H9 (cell line): ENCODE data around the gene MED7. TPM values are rescaled to one million over a fixed set of nuclear protein-coding genes. Genes with fewer than 3 reads are reported as not detected.

Source experiments
- DNase-seq: peaks from one replicate; pipeline ENCODE4 v3.0.0-alpha.2; 2017
- H2AFZ ChIP-seq: one replicate; pipeline ENCODE4 v1.6.1; 2013; ENCODE audit warnings: mild to moderate bottlenecking, low read length, control low read depth, moderate library complexity
- H2AK5ac ChIP-seq: 2 replicates; pipeline ENCODE4 v1.6.1; 2013; ENCODE audit warnings: low read length, control low read depth, mixed read lengths; ENCODE audit not compliant: insufficient read length
- H2BK120ac ChIP-seq: one replicate; pipeline ENCODE4 v1.6.1; 2013; ENCODE audit warnings: low read depth, mild to moderate bottlenecking, low read length, control low read depth, inconsistent platforms; ENCODE audit not compliant: poor library complexity, severe bottlenecking
- H2BK12ac ChIP-seq: 2 replicates; pipeline ENCODE4 v1.6.1; 2013; ENCODE audit warnings: low read length, control low read depth, mixed read lengths, low read depth; ENCODE audit not compliant: insufficient read length
- H2BK15ac ChIP-seq: 2 replicates; pipeline ENCODE4 v1.6.1; 2013; ENCODE audit warnings: low read depth, low read length, control low read depth
- H2BK20ac ChIP-seq: one replicate; pipeline ENCODE4 v1.6.1; 2013; ENCODE audit warnings: low read depth, mild to moderate bottlenecking, low read length, control low read depth, inconsistent platforms; ENCODE audit not compliant: poor library complexity, severe bottlenecking
- H2BK5ac ChIP-seq: 2 replicates; pipeline ENCODE4 v1.6.1; 2013; ENCODE audit warnings: low read length, control low read depth, mixed read lengths; ENCODE audit not compliant: insufficient read length
- H3K14ac ChIP-seq: 2 replicates; pipeline ENCODE4 v1.6.1; 2013; ENCODE audit warnings: low read length, control low read depth; ENCODE audit not compliant: insufficient read depth
- H3K18ac ChIP-seq: 2 replicates; pipeline ENCODE4 v1.6.1; 2013; ENCODE audit warnings: low read depth, mild to moderate bottlenecking, mixed read lengths, low read length, control low read depth; ENCODE audit not compliant: insufficient read length
- H3K23ac ChIP-seq: 2 replicates; pipeline ENCODE4 v1.6.1; 2013; ENCODE audit warnings: low read length, control low read depth, mixed read lengths, low read depth; ENCODE audit not compliant: insufficient read length
- H3K23me2 ChIP-seq: 2 replicates; pipeline ENCODE4 v1.6.1; 2013; ENCODE audit warnings: low read depth, mild to moderate bottlenecking, mixed read lengths, low read length, control low read depth; ENCODE audit not compliant: insufficient read length, poor library complexity, severe bottlenecking
- H3K27ac ChIP-seq: 2 replicates; pipeline ENCODE4 v1.5.1; 2013; ENCODE audit warnings: low read length, control low read depth, mixed read lengths, low read depth; ENCODE audit not compliant: insufficient read length
- H3K27me3 ChIP-seq: 2 replicates; pipeline ENCODE4 v1.6.1; 2013; ENCODE audit warnings: low read length, control low read depth, inconsistent platforms; ENCODE audit not compliant: insufficient read depth
- H3K4ac ChIP-seq: 2 replicates; pipeline ENCODE4 v1.6.1; 2013; ENCODE audit warnings: low read depth, mild to moderate bottlenecking, control low read depth, inconsistent platforms, low read length, moderate library complexity
- H3K4me1 ChIP-seq: 2 replicates; pipeline ENCODE4 v1.6.1; 2013; ENCODE audit warnings: low read length, control low read depth, inconsistent platforms; ENCODE audit not compliant: insufficient read depth
- H3K4me2 ChIP-seq: 2 replicates; pipeline ENCODE4 v1.6.1; 2013; ENCODE audit warnings: low read length, control low read depth, mixed read lengths; ENCODE audit not compliant: insufficient read length, insufficient read depth
- H3K56ac ChIP-seq: 2 replicates; pipeline ENCODE4 v1.6.1; 2013; ENCODE audit warnings: low read depth, mild to moderate bottlenecking, mixed read lengths, low read length, control low read depth; ENCODE audit not compliant: insufficient read length
- H3K79me1 ChIP-seq: 2 replicates; pipeline ENCODE4 v1.6.1; 2013; ENCODE audit warnings: low read depth, mild to moderate bottlenecking, moderate library complexity, low read length, control low read depth, inconsistent platforms; ENCODE audit not compliant: insufficient read depth, poor library complexity, severe bottlenecking
- H3K79me2 ChIP-seq: 2 replicates; pipeline ENCODE4 v1.6.1; 2013; ENCODE audit warnings: low read length, control low read depth, inconsistent platforms; ENCODE audit not compliant: insufficient read depth
- H3K9ac ChIP-seq: 2 replicates; pipeline ENCODE4 v1.6.1; 2013; ENCODE audit warnings: low read length, control low read depth, mixed read lengths; ENCODE audit not compliant: insufficient read length; ENCODE audit errors: extremely low read depth
- H3K9me3 ChIP-seq: one replicate; pipeline ENCODE4 v1.6.1; 2013; ENCODE audit warnings: low read depth, low read length, inconsistent platforms; ENCODE audit not compliant: control insufficient read depth
- H3T11ph ChIP-seq: one replicate; pipeline ENCODE4 v1.6.1; 2013; ENCODE audit warnings: mild to moderate bottlenecking, low read length, control low read depth, inconsistent platforms
- H4K20me1 ChIP-seq: one replicate; pipeline ENCODE4 v1.6.1; 2013; ENCODE audit not compliant: control insufficient read depth, insufficient read length, insufficient read depth
- H4K5ac ChIP-seq: 2 replicates; pipeline ENCODE4 v1.6.1; 2013; ENCODE audit warnings: low read depth, mild to moderate bottlenecking, mixed read lengths, low read length, control low read depth; ENCODE audit not compliant: insufficient read length
- H4K8ac ChIP-seq: replicated peaks from 2 replicates; pipeline ENCODE4 v1.6.1; 2013; ENCODE audit warnings: low read length, control low read depth, mixed read lengths, low read depth; ENCODE audit not compliant: insufficient read length
- H4K91ac ChIP-seq: 2 replicates; pipeline ENCODE4 v1.6.1; 2013; ENCODE audit warnings: low read depth, mild to moderate bottlenecking, moderate library complexity, mixed read lengths, low read length, control low read depth; ENCODE audit not compliant: insufficient read length
- H3K27ac Mint-ChIP-seq, 3 experiments: 2 replicates in 2 of 3; 3 replicates in 1 of 3; pipeline ENCODE4 v1.8.0; 2020 to 2021; ENCODE audit warnings: mixed read lengths in 3 of 3, mild to moderate bottlenecking in 1 of 3, moderate library complexity in 1 of 3
- H3K27me3 Mint-ChIP-seq: 2 replicates; pipeline ENCODE4 v1.8.0; 2021; ENCODE audit warnings: low read depth, mild to moderate bottlenecking, moderate library complexity, mixed read lengths
- H3K36me3 Mint-ChIP-seq, 3 experiments: 2 replicates in 2 of 3; 3 replicates in 1 of 3; pipeline ENCODE4 v1.8.0; 2020 to 2021; ENCODE audit warnings: low read depth in 3 of 3, mixed read lengths in 3 of 3; ENCODE audit not compliant: insufficient read depth in 1 of 3
- H3K4me1 Mint-ChIP-seq, 2 experiments: 2 replicates each; pipeline ENCODE4 v1.8.0; 2020; ENCODE audit warnings: mixed read lengths in 2 of 2
- H3K4me3 Mint-ChIP-seq, 2 experiments: 2 replicates in 1 of 2; 3 replicates in 1 of 2; pipeline ENCODE4 v1.8.0; 2020 to 2021; ENCODE audit warnings: mild to moderate bottlenecking in 2 of 2, mixed read lengths in 2 of 2, moderate library complexity in 1 of 2
- H3K9me3 Mint-ChIP-seq, 2 experiments: 2 replicates in 1 of 2; 3 replicates in 1 of 2; pipeline ENCODE4 v1.8.0; 2020; ENCODE audit warnings: mild to moderate bottlenecking in 2 of 2, mixed read lengths in 2 of 2, moderate library complexity in 1 of 2
- total RNA-seq: library from RNA; stranded (reverse); gene quantifications from 2 replicates; pipeline ENCODE4 v1.2.1, GENCODE V29; 2021
- TF ChIP-seq, protein P1 (sequence below): fragments of 200-600 bp; sonication (generic); conservative IDR thresholded peaks from 3 replicates; pipeline ENCODE4 v1.8.0; 2021; ENCODE audit warnings: antibody characterized with exemption, mild to moderate bottlenecking

Gene MED7
- total RNA-seq, 1 experiment from 2014 or later = 10.7 TPM

DNA sequence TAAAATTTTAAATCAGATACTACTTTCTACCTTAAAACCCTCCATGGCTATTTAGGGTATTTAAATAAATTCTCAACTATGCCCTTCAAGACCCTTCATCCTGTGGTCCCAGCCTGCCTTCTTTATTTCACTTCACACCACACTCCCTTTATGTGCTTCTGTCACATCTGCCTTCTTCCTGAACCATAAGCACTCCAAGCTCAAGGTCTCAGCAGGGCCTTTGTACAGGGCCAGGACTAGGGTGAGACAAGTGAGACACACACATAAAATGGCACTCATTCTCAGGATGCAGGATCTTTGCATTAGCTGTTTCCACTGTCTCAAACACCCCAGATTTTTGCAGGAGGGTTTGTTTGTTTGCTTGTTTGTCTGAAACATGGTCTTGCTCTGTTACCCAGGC is 45.6 kb upstream of the MED7 start:
- no peak overlapping the region for H3K27ac Mint-ChIP-seq
- Histone ChIP-seq H3K79me2 (no peaks in the 10 kb centered on the region), H4K20me1 (no peaks in the 10 kb centered on the region), H2AFZ (no peak overlapping the region), H3K79me1 (no peaks in the 10 kb centered on the region), H3T11ph (no peak overlapping the region), H3K4me1 (no peaks in the 10 kb centered on the region), H4K8ac (no peak overlapping the region), H3K18ac (no peak overlapping the region), H4K5ac (no peak overlapping the region), H2BK5ac (no peak overlapping the region), H3K27me3 (peaks cover 5% of the 10 kb centered on the region; the same call in 1 of the 2 replicates), H3K23me2 (no peaks in the 10 kb centered on the region), H3K9ac (no peak overlapping the region), H4K91ac (no peak overlapping the region), H3K4me2 (no peak overlapping the region), H3K9me3 (no peaks in the 10 kb centered on the region), H2BK15ac (no peak overlapping the region), H3K27ac (no peak overlapping the region), H2BK12ac (no peak overlapping the region), H2BK120ac (no peak overlapping the region), H3K14ac (no peak overlapping the region), H3K4ac (no peak overlapping the region), H3K23ac (no peak overlapping the region), H2BK20ac (no peak overlapping the region), H2AK5ac (no peak overlapping the region), H3K56ac (no peak overlapping the region)
- no peak overlapping the region for H3K4me3 Mint-ChIP-seq
- DNase-seq = no peak
- H3K27me3 Mint-ChIP-seq = peaks cover 96% of the 10 kb centered on the region
- TF ChIP-seq, protein P1, sequence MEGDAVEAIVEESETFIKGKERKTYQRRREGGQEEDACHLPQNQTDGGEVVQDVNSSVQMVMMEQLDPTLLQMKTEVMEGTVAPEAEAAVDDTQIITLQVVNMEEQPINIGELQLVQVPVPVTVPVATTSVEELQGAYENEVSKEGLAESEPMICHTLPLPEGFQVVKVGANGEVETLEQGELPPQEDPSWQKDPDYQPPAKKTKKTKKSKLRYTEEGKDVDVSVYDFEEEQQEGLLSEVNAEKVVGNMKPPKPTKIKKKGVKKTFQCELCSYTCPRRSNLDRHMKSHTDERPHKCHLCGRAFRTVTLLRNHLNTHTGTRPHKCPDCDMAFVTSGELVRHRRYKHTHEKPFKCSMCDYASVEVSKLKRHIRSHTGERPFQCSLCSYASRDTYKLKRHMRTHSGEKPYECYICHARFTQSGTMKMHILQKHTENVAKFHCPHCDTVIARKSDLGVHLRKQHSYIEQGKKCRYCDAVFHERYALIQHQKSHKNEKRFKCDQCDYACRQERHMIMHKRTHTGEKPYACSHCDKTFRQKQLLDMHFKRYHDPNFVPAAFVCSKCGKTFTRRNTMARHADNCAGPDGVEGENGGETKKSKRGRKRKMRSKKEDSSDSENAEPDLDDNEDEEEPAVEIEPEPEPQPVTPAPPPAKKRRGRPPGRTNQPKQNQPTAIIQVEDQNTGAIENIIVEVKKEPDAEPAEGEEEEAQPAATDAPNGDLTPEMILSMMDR = no peak
- no peaks in the 10 kb centered on the region; a peak in 1 of 4 replicates for H3K4me1 Mint-ChIP-seq
- H3K36me3 Mint-ChIP-seq = no peaks in the 10 kb centered on the region; a peak in 1 of 7 replicates
- no peaks in the 10 kb centered on the region; a peak in 1 of 5 replicates for H3K9me3 Mint-ChIP-seq
